CD4-positive, alpha-beta memory T cell (primary cell): ENCODE measurements around the gene SH2D1A. TPM values are rescaled to one million over a fixed set of nuclear protein-coding genes. Genes with fewer than 3 reads are reported as not detected.

Source experiments
- CTCF ChIA-PET: fragments of 350-600 bp; sonication (Branson Sonifier 250); formaldehyde crosslinking; loops from one replicate; lab custom pipeline; 2021; ENCODE audit warnings: inconsistent platforms; ENCODE audit not compliant: partially characterized antibody; lab: Charles Lee
- POLR2A ChIA-PET: fragments of 350-600 bp; sonication (Branson Sonifier 250); formaldehyde crosslinking; loops from one replicate; lab custom pipeline; 2021; ENCODE audit not compliant: partially characterized antibody; lab: Charles Lee
- DNase-seq, 5 donors: peaks; one replicate each; pipeline versions ENCODE4 v3.0.0 to v3.0.0-alpha.2; 2020 to 2022; ENCODE audit warnings: mixed read lengths in 1 of 5
- H3K27ac ChIP-seq: one replicate; pipeline ENCODE4 v1.7.0; 2013; ENCODE audit warnings: low read depth, low read length
- H3K27me3 ChIP-seq: 2 replicates; pipeline ENCODE4 v1.7.0; 2013; ENCODE audit warnings: mild to moderate bottlenecking, low read length, moderate library complexity; ENCODE audit not compliant: insufficient read depth
- H3K36me3 ChIP-seq: 2 replicates; pipeline ENCODE4 v1.7.0; 2013; ENCODE audit warnings: mild to moderate bottlenecking, low read length, moderate library complexity; ENCODE audit not compliant: insufficient read depth
- H3K4me1 ChIP-seq: 2 replicates; pipeline ENCODE4 v1.7.0; 2013; ENCODE audit warnings: mild to moderate bottlenecking, low read length, moderate library complexity; ENCODE audit not compliant: insufficient read depth
- H3K4me3 ChIP-seq, 2 donors: one replicate each; pipeline ENCODE4 v1.7.0; 2013; ENCODE audit warnings: low read length in 2 of 2, mild to moderate bottlenecking in 1 of 2
- H3K9me3 ChIP-seq, 2 donors: one replicate each; pipeline ENCODE4 v1.7.0; 2013; ENCODE audit warnings: low read length in 2 of 2, control low read depth in 1 of 2; ENCODE audit not compliant: control insufficient read depth in 1 of 2
- H3K27ac Mint-ChIP-seq, 7 donors: one replicate each; pipeline ENCODE4 v1.8.0; 2020 to 2021; ENCODE audit warnings: mixed read lengths in 7 of 7, mild to moderate bottlenecking in 6 of 7, inconsistent platforms in 3 of 7, moderate library complexity in 3 of 7
- H3K27me3 Mint-ChIP-seq, 2 donors: one replicate each; pipeline ENCODE4 v1.8.0; 2020 to 2021; ENCODE audit warnings: mixed read lengths in 2 of 2
- H3K36me3 Mint-ChIP-seq, 2 donors: one replicate each; pipeline ENCODE4 v1.8.0; 2020 to 2021; ENCODE audit warnings: mixed read lengths in 2 of 2, inconsistent platforms in 1 of 2, mild to moderate bottlenecking in 1 of 2
- H3K4me1 Mint-ChIP-seq, 4 donors: one replicate each; pipeline ENCODE4 v1.8.0; 2020 to 2021; ENCODE audit warnings: mixed read lengths in 4 of 4, mild to moderate bottlenecking in 1 of 4
- H3K4me3 Mint-ChIP-seq, 8 donors: one replicate each; pipeline ENCODE4 v1.8.0; 2020 to 2021; ENCODE audit warnings: mixed read lengths in 8 of 8, mild to moderate bottlenecking in 7 of 8, moderate library complexity in 6 of 8, inconsistent platforms in 3 of 8
- H3K9me3 Mint-ChIP-seq, 8 donors: one replicate each; pipeline ENCODE4 v1.8.0; 2020 to 2021; ENCODE audit warnings: mixed read lengths in 8 of 8, mild to moderate bottlenecking in 5 of 8, inconsistent platforms in 3 of 8, moderate library complexity in 1 of 8
- intact Hi-C: fragments of 100-400 bp; cut with micrococcal nuclease; formaldehyde crosslinking; loops from one replicate; pipeline ENCODE4 v1.15.1; 2023
- polyA plus RNA-seq, 2 donors: library from polyadenylated mRNA; unstranded; fragments of 300-500 nt; fragmentation: Illumina TruSeq; gene quantifications; one replicate each; pipeline ENCODE4 v1.2.3, GENCODE V29; 2021
- total RNA-seq, 2 experiments: library from RNA; stranded (reverse); gene quantifications; one replicate each; pipeline ENCODE4 v1.2.3, GENCODE V29; 2021

The SH2D1A gene
- total and polyA plus RNA-seq, 4 experiments from 2014 or later, result 50.3 to 85.1 (median 58.7) TPM

DNA sequence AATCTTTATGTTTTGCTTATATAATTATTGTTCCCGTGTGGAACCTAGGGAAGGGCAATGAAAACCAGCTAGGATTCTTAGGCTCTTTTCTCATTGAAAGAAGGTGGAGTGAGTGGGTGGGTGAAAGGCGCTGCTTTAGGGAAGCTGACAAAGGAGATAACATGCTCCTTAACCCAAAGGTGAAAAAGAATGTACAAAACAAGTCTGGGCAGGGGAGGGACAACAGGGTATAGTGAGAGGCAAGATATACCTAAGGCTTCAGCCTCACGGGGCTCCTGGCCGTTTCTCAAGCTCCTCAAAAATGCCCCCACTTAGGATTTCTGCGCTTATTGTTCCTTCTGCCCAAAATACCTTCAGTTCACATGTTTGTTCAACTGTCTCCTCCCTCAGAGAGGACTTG lies 1.8 kb downstream of the SH2D1A start:
- DNase-seq, result no peak
- Mint-ChIP-seq H3K4me3 (peak overlapping the region; percentile 92 to 98 (median 96)), H3K27ac (peak overlapping the region; percentile 85 to 98 (median 91)), H3K4me1 (peaks cover 22 to 55% (median 33%) of the 10 kb centered on the region in 4 donors), H3K27me3 (no peaks in the 10 kb centered on the region), H3K36me3 (peaks cover 0 to 15% of the 10 kb centered on the region in 2 donors), H3K9me3 (peaks cover 0 to 1% (median 0%) of the 10 kb centered on the region in 8 donors)
- Histone ChIP-seq H3K4me3 (peak overlapping the region; percentile 49 to 65), H3K27me3 (no peaks in the 10 kb centered on the region), H3K27ac (peak overlapping the region; percentile 52), H3K4me1 (peaks cover 42% of the 10 kb centered on the region), H3K36me3 (no peaks in the 10 kb centered on the region), H3K9me3 (no peaks in the 10 kb centered on the region)
- ChIA-PET POLR2A (interaction anchor here (1.0 to 6.2 kb wide), 10 partner anchors 8 to 389 kb away, joined by 3 to 77 read pairs (median 8); no protein-coding TSS in a partner anchor), CTCF (interaction anchor here (1.0 to 3.4 kb wide), 3 partner anchors 14 to 137 kb away, joined by 3 to 19 read pairs (median 3); no protein-coding TSS in a partner anchor)
- intact Hi-C loops, result loop anchor here (5.0 kb wide), 3 partner anchors 46 to 386 kb away; partner anchors contain the start of gene STAG2

DNA sequence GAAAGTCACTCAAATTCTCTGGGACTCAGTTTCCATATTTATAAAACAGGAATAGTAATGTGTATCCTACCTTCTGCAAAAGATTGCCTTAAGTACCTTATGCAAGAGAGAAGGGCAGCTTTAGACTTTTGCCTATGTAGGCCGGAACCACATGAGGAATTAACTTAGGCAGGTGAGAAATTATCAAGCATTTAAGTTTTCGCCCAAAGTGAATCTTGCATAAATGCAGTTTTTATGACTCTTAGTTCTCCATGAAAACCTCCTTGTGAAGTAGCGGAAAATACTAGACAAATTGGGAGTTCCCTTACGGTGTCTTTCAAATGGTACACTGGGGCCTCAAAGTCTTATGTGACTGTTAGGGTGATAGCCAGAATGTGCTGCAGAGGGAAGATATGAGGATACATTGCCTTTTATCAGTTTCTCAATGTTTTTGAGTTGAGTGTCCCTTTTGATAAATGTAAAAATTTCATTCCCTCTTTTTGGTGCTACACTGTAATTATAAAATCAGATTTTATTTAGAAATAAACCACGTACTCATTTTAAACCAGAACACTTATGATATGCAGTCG lies 2.6 kb downstream of the SH2D1A start:
- H3K9me3 Mint-ChIP-seq, result peaks cover 0 to 1% (median 0%) of the 10 kb centered on the region in 8 donors
- H3K4me3 Mint-ChIP-seq, result peak overlapping the region; percentile 92 to 98 (median 96)
- Histone ChIP-seq H3K4me1 (peaks cover 42% of the 10 kb centered on the region), H3K36me3 (no peaks in the 10 kb centered on the region), H3K27me3 (no peaks in the 10 kb centered on the region), H3K9me3 (no peaks in the 10 kb centered on the region), H3K27ac (peak overlapping the region; percentile 52), H3K4me3 (peak overlapping the region; percentile 49 to 52)
- POLR2A ChIA-PET, result interaction anchor here (1.2 to 6.2 kb wide), 4 partner anchors 9 to 132 kb away, joined by 3 to 77 read pairs (median 10); no protein-coding TSS in a partner anchor
- peaks cover 0 to 15% of the 10 kb centered on the region in 2 donors for H3K36me3 Mint-ChIP-seq
- CTCF ChIA-PET, result interaction anchor here (1.5 to 3.4 kb wide), 2 partner anchors 9 to 132 kb away, joined by 3 to 19 read pairs; no protein-coding TSS in a partner anchor
- no peaks in the 10 kb centered on the region for H3K27me3 Mint-ChIP-seq
- intact Hi-C loops, result loop anchor here (1.0 to 5.0 kb wide), 4 partner anchors 10 to 387 kb away; partner anchors contain the start of gene STAG2
- no peak for DNase-seq
- H3K4me1 Mint-ChIP-seq, result peaks cover 20 to 55% (median 34%) of the 10 kb centered on the region in 4 donors
- peak overlapping the region; percentile 54 to 98 (median 89) for H3K27ac Mint-ChIP-seq

DNA sequence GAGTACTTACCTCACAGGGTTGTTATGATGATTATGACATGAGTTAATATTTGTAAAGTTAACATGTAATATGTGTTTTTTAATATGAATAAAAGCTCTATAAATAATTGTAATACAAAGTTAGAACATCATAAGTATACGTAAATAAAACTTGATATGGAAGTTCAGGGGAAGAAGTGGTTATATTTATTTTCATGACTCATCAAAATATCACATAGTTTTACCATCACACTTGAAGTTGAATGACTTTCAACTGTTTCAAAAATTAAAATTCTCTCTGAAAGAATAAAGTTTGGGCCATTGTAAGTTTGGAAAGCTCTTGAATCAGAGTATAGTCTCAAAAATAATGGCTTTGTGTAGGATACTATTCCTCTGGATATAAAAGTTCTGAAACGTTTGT lies 8.3 kb downstream of the SH2D1A start:
- Mint-ChIP-seq H3K9me3 (peaks cover 0 to 1% (median 0%) of the 10 kb centered on the region in 8 donors), H3K4me1 (peaks cover 41 to 69% (median 55%) of the 10 kb centered on the region in 4 donors)
- no peak overlapping the region for H3K4me3 ChIP-seq

DNA sequence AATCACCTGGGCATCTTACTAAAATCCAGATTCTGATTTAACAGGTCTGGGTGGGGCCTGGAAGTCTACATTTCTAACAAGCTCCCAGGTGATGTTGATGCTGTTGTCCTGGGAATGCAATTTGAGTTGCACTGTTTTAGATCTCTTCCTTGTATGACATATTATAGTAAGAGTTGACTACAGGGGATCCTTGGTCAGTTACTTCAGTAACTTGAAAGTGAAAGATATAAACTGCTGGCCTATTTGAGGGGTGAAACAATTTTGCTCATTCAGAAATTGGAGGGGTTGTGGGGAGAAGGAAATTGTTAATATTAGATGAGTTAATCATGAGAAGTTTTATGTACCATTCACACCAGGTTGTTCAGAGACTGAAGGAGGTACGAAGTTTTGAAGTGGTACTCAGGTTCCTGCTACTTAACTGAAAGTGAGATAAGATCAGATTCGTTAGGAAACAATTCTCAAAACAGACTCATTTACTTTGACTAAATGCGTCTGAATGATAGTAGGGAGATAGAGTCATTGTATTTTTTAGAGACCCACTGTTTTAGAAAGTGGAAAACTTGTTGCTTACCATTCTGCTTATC lies 12.5 kb downstream of the SH2D1A start:
- CTCF ChIA-PET, result interaction anchor here (0.6 kb wide), 1 partner anchor 19 kb away, joined by 3 read pairs; no protein-coding TSS in a partner anchor
- H3K36me3 ChIP-seq, result no peaks in the 10 kb centered on the region
- peak overlapping the region; percentile 43 for H3K27ac ChIP-seq
- H3K27ac Mint-ChIP-seq, result peak overlapping the region; percentile 10 to 92 (median 79)
- H3K4me3 ChIP-seq, result no peak overlapping the region
- no peaks in the 10 kb centered on the region for H3K27me3 ChIP-seq
- intact Hi-C loops, result loop anchor here (1.0 kb wide), 1 partner anchor 10 kb away; no protein-coding TSS in a partner anchor
- POLR2A ChIA-PET, result interaction anchor here (1.0 to 2.9 kb wide), 3 partner anchors 12 to 141 kb away, joined by 3 to 19 read pairs (median 7); partner anchors contain the start of gene SH2D1A
- no peaks in the 10 kb centered on the region for H3K9me3 ChIP-seq
- H3K36me3 Mint-ChIP-seq, result peaks cover 0 to 25% of the 10 kb centered on the region in 2 donors
- DNase-seq, result peak; percentile 19 to 46 (median 35)
- peaks cover 79% of the 10 kb centered on the region for H3K4me1 ChIP-seq
- H3K9me3 Mint-ChIP-seq, result no peaks in the 10 kb centered on the region
- no peaks in the 10 kb centered on the region for H3K27me3 Mint-ChIP-seq
- peaks cover 47 to 66% (median 58%) of the 10 kb centered on the region in 4 donors for H3K4me1 Mint-ChIP-seq
- peak overlapping the region in 7 of 8 donors; percentile 25 to 87 (median 51) for H3K4me3 Mint-ChIP-seq

More for the DNA sequence above, 8.3 kb downstream of the SH2D1A start:
- Histone ChIP-seq H3K36me3 (no peaks in the 10 kb centered on the region), H3K27ac (no peak overlapping the region), H3K4me1 (peaks cover 65% of the 10 kb centered on the region), H3K9me3 (no peaks in the 10 kb centered on the region), H3K27me3 (no peaks in the 10 kb centered on the region)
- Mint-ChIP-seq H3K27ac (peak overlapping the region in 5 of 7 donors; percentile 14 to 72 (median 39)), H3K4me3 (peak overlapping the region; percentile 38 to 82 (median 51)), H3K27me3 (no peaks in the 10 kb centered on the region), H3K36me3 (peaks cover 0 to 16% of the 10 kb centered on the region in 2 donors)
- ChIA-PET POLR2A (interaction anchor here (1.0 to 2.0 kb wide), 3 partner anchors 8 to 16 kb away, joined by 3 to 9 read pairs (median 5); partner anchors contain the start of gene SH2D1A), CTCF (interaction anchor here (1.1 to 1.2 kb wide), 2 partner anchors 10 to 116 kb away, joined by 3 to 5 read pairs; no protein-coding TSS in a partner anchor)
- DNase-seq, result no peak
- intact Hi-C loops, result no loop called here

GRCh38 chrX:124362072-124362471 lies 15.7 kb downstream of the SH2D1A start:
- no peaks in the 10 kb centered on the region for H3K36me3 ChIP-seq
- no peaks in the 10 kb centered on the region for H3K27me3 ChIP-seq
- peaks cover 38 to 51% (median 42%) of the 10 kb centered on the region in 4 donors for H3K4me1 Mint-ChIP-seq
- intact Hi-C loops, result loop anchor here (2.0 kb wide), 1 partner anchor 15 kb away; the partner anchor contains the start of gene SH2D1A
- H3K27ac Mint-ChIP-seq, result peak overlapping the region in 1 of 7 donors; percentile 72
- H3K9me3 Mint-ChIP-seq, result no peaks in the 10 kb centered on the region
- CTCF ChIA-PET, result interaction anchor here (1.2 kb wide), 1 partner anchor 14 kb away, joined by 3 read pairs; no protein-coding TSS in a partner anchor
- POLR2A ChIA-PET, result interaction anchor here (0.6 to 1.7 kb wide), 3 partner anchors 10 to 34 kb away, joined by 3 to 13 read pairs (median 4); partner anchors contain the start of gene SH2D1A
- DNase-seq, result peak in 1 of 5 donors; percentile 42
- peaks cover 57% of the 10 kb centered on the region for H3K4me1 ChIP-seq
- no peak overlapping the region for H3K4me3 ChIP-seq
- H3K9me3 ChIP-seq, result no peaks in the 10 kb centered on the region
- H3K4me3 Mint-ChIP-seq, result peak overlapping the region in 3 of 8 donors; percentile 0 to 61 (median 35)
- H3K27me3 Mint-ChIP-seq, result no peaks in the 10 kb centered on the region
- peak overlapping the region; percentile 6 for H3K27ac ChIP-seq
- peaks cover 0 to 25% of the 10 kb centered on the region in 2 donors for H3K36me3 Mint-ChIP-seq

DNA sequence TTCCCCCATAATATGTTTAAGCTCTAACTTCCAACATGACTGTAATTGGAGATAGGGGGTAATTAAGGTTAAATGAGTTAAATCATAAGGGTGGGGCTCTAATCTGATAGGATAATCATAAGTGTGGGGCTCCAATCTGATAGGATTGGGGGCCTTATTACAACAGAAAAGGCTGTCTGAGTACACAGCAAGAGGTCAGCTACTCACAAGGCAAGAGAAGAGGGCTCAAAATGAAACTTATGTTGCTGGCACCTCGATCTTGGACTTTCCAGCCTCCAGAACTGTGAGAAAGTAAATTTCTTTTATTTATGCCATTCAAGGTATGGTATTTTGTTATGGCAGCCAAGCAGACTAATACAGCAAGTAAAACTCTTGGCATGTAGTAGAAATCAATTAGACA lies 16.4 kb downstream of the SH2D1A start:
- Mint-ChIP-seq H3K4me1 (peaks cover 37 to 50% (median 41%) of the 10 kb centered on the region in 4 donors), H3K36me3 (peaks cover 0 to 28% of the 10 kb centered on the region in 2 donors), H3K9me3 (no peaks in the 10 kb centered on the region), H3K27ac (peak overlapping the region in 5 of 7 donors; percentile 4 to 72 (median 26)), H3K27me3 (no peaks in the 10 kb centered on the region), H3K4me3 (peak overlapping the region in 3 of 8 donors; percentile 0 to 61 (median 47))
- ChIA-PET POLR2A (interaction anchor here (0.6 to 1.8 kb wide), 4 partner anchors 11 to 145 kb away, joined by 3 to 13 read pairs (median 4); partner anchors contain the start of gene SH2D1A), CTCF (interaction anchor here (1.2 to 2.1 kb wide), 2 partner anchors 10 to 15 kb away, joined by 3 to 6 read pairs; no protein-coding TSS in a partner anchor)
- Histone ChIP-seq H3K27ac (no peak overlapping the region), H3K36me3 (peaks cover 1% of the 10 kb centered on the region), H3K4me3 (no peak overlapping the region), H3K4me1 (peaks cover 50% of the 10 kb centered on the region), H3K27me3 (no peaks in the 10 kb centered on the region), H3K9me3 (no peaks in the 10 kb centered on the region)
- intact Hi-C loops, result loop anchor here (2.0 kb wide), 1 partner anchor 16 kb away; the partner anchor contains the start of gene SH2D1A
- DNase-seq, result no peak
